Colonic mucosa (tissue), 4 donors: ENCODE results near the gene CLDN8. TPM values are rescaled to one million over a fixed set of nuclear protein-coding genes. Genes with fewer than 3 reads are reported as not detected.

ENCODE experiments used
- DNase-seq: peaks from one replicate; pipeline ENCODE4 v3.0.0-alpha.2; 2020
- H3K27ac ChIP-seq: fragments of 200-600 bp; one replicate; pipeline ENCODE4 v1.8.0; 2021
- H3K27me3 ChIP-seq: fragments of 200-600 bp; one replicate; pipeline ENCODE4 v1.8.0; 2021
- H3K36me3 ChIP-seq: fragments of 200-600 bp; one replicate; pipeline ENCODE4 v1.8.0; 2021
- H3K4me1 ChIP-seq: fragments of 200-600 bp; one replicate; pipeline ENCODE4 v1.8.0; 2021; ENCODE audit warnings: mild to moderate bottlenecking
- H3K4me3 ChIP-seq: fragments of 200-600 bp; one replicate; pipeline ENCODE4 v1.8.0; 2021
- H3K9ac ChIP-seq, 2 donors: one replicate each; pipeline ENCODE4 v1.7.0; 2013; ENCODE audit warnings: control low read depth in 2 of 2, low read depth in 2 of 2, low read length in 2 of 2
- H3K9me3 ChIP-seq: fragments of 200-600 bp; one replicate; pipeline ENCODE4 v1.8.0; 2021
- intact Hi-C: fragments of 100-400 bp; cut with DNase I; formaldehyde crosslinking; loops from one replicate; pipeline ENCODE4 v1.14.1; 2022
- total RNA-seq, 2 donors: library from RNA; stranded (reverse); fragmentation: NEBNext Ultra II Directional in 1 of 2; extraction: Animal tissue kit (Norgen Biotek cat#: 25700) in 1 of 2; gene quantifications; one replicate each; pipeline ENCODE4 v1.2.1, GENCODE V29; 2021
- TF ChIP-seq, protein P1 (sequence below): fragments of 200-600 bp; IDR thresholded peaks from one replicate; pipeline ENCODE4 v1.8.0; 2022; ENCODE audit warnings: antibody characterized with exemption, mild to moderate bottlenecking
- donor health status: healthy.
- donor health status: DM: no; HTN: no; CAD: no.
- donor health status: DM: no; HTN: no; CAD: no.

The CLDN8 gene
- total RNA-seq, 2 donors from 2014 or later = 21.3 to 32.6 TPM

DNA sequence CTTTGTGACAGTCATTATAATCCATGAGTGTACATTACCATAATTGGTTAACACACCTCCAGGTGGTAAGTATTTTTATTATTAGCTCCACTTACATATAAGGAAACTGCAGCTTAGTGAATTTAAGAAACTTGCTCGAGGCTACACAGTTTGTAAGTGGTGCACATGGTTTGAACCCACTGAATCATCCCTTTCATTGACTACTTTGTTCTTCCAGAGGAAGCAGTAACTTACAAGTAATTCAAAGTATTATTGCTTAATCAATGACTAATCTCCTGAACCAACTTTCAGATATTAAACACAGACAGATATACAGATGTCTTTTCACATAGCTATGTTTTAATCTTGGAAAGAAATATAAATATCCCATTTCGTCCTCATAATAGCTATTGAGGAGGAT, 18.7 kb upstream of the CLDN8 start:
- no peaks in the 10 kb centered on the region for H3K4me1 ChIP-seq
- H3K9me3 ChIP-seq = no peaks in the 10 kb centered on the region
- no peaks in the 10 kb centered on the region for H3K27me3 ChIP-seq
- intact Hi-C loops = no loop called here
- H3K4me3 ChIP-seq = no peak overlapping the region
- H3K9ac ChIP-seq = no peak overlapping the region
- no peak overlapping the region for H3K27ac ChIP-seq
- TF ChIP-seq, protein P1, sequence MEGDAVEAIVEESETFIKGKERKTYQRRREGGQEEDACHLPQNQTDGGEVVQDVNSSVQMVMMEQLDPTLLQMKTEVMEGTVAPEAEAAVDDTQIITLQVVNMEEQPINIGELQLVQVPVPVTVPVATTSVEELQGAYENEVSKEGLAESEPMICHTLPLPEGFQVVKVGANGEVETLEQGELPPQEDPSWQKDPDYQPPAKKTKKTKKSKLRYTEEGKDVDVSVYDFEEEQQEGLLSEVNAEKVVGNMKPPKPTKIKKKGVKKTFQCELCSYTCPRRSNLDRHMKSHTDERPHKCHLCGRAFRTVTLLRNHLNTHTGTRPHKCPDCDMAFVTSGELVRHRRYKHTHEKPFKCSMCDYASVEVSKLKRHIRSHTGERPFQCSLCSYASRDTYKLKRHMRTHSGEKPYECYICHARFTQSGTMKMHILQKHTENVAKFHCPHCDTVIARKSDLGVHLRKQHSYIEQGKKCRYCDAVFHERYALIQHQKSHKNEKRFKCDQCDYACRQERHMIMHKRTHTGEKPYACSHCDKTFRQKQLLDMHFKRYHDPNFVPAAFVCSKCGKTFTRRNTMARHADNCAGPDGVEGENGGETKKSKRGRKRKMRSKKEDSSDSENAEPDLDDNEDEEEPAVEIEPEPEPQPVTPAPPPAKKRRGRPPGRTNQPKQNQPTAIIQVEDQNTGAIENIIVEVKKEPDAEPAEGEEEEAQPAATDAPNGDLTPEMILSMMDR = no peak
- no peak for DNase-seq
- no peaks in the 10 kb centered on the region for H3K36me3 ChIP-seq

DNA sequence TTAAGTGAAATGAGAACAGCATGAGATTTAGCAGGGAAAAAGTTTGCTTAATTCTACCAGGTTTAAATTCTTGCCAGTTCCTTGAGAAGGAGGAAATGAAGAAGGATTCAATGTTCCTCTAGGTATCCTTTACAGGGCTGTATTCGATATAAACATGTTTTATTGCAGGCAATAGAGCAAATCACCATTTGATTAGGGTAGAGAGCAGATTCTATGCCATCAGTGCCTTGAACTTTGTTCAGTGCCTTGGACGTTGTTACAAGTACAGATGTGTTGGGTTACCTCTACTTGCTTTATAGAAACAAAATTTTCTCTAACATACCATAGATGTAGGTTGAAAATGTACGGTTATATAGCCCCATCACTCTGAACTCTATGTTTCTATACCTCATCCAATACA, 18.2 kb upstream of the CLDN8 start:
- no peaks in the 10 kb centered on the region for H3K36me3 ChIP-seq
- no peaks in the 10 kb centered on the region for H3K9me3 ChIP-seq
- intact Hi-C loops = no loop called here
- no peaks in the 10 kb centered on the region for H3K27me3 ChIP-seq
- no peak overlapping the region for H3K9ac ChIP-seq
- TF ChIP-seq, protein P1 = no peak
- H3K27ac ChIP-seq = peak overlapping the region; percentile 68
- H3K4me1 ChIP-seq = no peaks in the 10 kb centered on the region
- no peak overlapping the region for H3K4me3 ChIP-seq
- DNase-seq = no peak

DNA sequence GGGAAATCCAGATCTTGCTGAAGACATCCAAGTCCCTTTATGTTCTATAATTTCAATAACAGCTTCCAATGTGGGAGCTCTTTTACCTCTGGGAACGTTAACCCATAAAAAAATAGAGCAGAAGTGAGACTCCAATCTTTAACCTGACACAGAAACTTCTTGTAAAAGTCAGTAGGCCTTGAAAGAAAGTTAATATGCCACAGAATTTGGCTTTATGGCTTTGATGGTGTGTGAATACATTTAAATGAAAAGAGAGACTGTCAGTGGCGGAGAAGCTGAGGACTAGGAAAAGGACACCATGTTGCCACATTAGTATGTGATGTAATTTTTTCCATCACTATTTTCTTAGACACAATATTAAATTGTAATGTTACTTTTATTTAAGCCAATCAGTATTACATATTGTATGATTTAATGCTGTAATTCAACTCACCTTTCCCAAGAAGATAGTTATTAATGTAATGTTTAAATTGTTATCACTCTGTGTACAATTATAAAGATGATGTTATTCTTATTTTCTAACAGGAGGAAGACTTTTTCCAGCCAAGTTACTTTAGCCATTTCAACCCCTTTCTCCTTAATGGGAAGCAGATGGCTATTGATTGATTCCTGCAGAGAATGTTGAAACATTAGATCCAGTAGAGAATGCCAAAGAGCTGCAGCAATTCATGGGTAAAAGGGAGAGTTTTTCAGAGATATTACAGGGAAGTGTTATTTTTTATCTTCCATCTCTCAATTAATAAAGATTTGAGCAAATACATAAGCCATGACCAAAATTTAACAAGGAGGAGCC, 17.5 kb upstream of the CLDN8 start:
- TF ChIP-seq, protein P1 = no peak
- Histone ChIP-seq H3K4me1 (no peaks in the 10 kb centered on the region), H3K36me3 (no peaks in the 10 kb centered on the region), H3K9me3 (no peaks in the 10 kb centered on the region), H3K9ac (no peak overlapping the region), H3K4me3 (no peak overlapping the region), H3K27ac (peak overlapping the region; percentile 68), H3K27me3 (no peaks in the 10 kb centered on the region)
- intact Hi-C loops = no loop called here
- no peak for DNase-seq

DNA sequence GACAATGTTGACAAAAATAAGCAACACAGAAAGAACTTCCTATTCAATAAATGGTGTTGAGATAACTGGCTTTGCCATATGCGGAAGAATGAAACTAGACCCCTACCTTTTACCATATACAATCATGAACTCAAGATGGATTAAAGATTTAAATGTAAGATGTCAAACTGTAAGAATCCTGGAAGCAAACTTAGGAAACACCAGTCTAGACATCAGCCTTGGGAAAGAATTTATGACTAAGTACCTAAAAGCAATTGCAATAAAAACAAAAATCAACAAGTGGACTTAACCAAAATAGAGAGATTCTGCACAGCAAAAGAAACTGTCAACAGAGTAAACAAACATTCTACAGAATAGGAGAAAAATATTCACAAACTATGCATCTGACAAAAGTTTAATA, 16.1 kb upstream of the CLDN8 start:
- Histone ChIP-seq H3K4me3 (no peak overlapping the region), H3K9ac (no peak overlapping the region), H3K9me3 (no peaks in the 10 kb centered on the region), H3K27ac (no peak overlapping the region), H3K27me3 (no peaks in the 10 kb centered on the region), H3K36me3 (no peaks in the 10 kb centered on the region), H3K4me1 (no peaks in the 10 kb centered on the region)
- TF ChIP-seq, protein P1 = no peak
- intact Hi-C loops = no loop called here
- DNase-seq = no peak

DNA sequence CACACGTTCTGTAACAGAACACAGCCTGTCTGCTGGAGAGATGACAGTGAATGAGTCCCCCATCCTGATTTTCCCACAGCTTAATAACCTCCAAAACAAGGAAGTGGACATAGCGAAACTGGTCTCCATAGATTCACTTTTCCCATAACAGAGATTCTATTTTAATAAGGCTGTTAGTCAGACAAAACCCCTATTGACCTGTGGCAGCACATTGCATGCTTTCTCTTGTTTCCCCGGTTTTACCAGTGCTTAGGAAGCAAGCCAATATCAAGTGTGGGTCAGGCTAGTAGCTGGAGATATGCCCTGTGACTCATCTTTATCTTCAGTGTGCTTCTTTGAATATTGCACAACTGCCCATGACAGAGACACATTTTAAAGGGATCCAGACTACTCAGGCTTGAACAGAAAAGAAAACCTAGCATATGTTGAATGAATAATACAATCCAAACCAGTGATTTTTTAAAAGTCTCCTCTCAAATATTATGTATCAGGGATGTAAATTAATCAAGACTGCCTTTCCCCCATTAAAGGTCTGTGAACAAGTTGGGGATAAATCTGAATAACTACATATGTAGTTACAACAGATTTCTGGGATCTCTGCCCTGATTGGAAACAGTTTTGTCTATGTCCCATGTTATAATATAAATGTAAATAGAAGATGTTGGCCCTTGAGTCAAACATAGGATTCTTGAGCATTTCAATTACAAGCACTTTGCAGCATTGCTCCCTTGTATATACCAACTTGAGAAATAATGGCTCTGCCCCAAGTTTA, 11.9 kb upstream of the CLDN8 start:
- H3K9ac ChIP-seq = no peak overlapping the region
- no peaks in the 10 kb centered on the region for H3K4me1 ChIP-seq
- no peak overlapping the region for H3K4me3 ChIP-seq
- H3K27ac ChIP-seq = no peak overlapping the region
- no peaks in the 10 kb centered on the region for H3K27me3 ChIP-seq
- intact Hi-C loops = no loop called here
- peak; percentile 56 for DNase-seq
- H3K9me3 ChIP-seq = no peaks in the 10 kb centered on the region
- TF ChIP-seq, protein P1 = no peak
- no peaks in the 10 kb centered on the region for H3K36me3 ChIP-seq
